GM12891 (cell line): ENCODE results near the gene TKTL1.

Experiments used
- PAX5 ChIP-seq: IDR thresholded peaks from 2 replicates; pipeline ENCODE4 v1.6.1; 2011; ENCODE audit warnings: low read length, moderate library complexity, mild to moderate bottlenecking; ENCODE audit not compliant: insufficient read depth, severe bottlenecking
- POLR2A ChIP-seq: IDR thresholded peaks from 2 replicates; pipeline ENCODE4 v1.6.1; 2011; ENCODE audit warnings: low read depth, low read length, control low read depth

DNA sequence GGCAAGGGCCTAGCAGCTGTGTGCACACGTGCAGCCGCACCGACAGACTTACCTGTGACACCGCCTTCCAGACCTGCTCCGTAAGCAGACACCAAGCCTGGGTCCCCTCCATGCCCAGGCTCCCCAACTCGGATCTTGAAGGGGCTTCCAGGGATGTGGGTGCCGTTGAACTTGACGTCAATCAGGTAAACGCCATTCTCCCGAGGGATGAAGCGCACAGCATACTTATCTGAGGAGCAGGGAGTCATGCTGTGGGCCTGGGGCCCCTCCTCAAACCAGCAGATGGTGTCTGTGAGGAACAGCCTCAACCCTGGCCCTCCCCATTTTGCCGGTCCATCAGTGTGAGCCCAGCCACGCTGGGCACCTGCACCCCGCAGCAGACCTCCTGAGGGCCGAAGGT lies 54.4 kb downstream of the TKTL1 start:
- TF ChIP-seq POLR2A (no peak), PAX5 (no peak)
